Neural cell (in vitro differentiated cells): ENCODE measurements around the gene TRIM40.

ENCODE experiments used
- CTCF ChIP-seq: fragments of 450-650 bp; IDR thresholded peaks from 2 replicates; pipeline ENCODE4 v1.5.1; 2014; ENCODE audit warnings: antibody characterized with exemption, mild to moderate bottlenecking, moderate library complexity; ENCODE audit not compliant: poor library complexity, severe bottlenecking
- EP300 ChIP-seq: fragments of 450-650 bp; conservative IDR thresholded peaks from 2 replicates; pipeline ENCODE4 v1.6.1; 2014; ENCODE audit warnings: antibody characterized with exemption, mild to moderate bottlenecking, moderate library complexity; ENCODE audit not compliant: poor library complexity, severe bottlenecking
- MXI1 ChIP-seq: fragments of 450-650 bp; conservative IDR thresholded peaks from 2 replicates; pipeline ENCODE4 v1.6.1; 2014; ENCODE audit warnings: antibody characterized with exemption, mild to moderate bottlenecking; ENCODE audit not compliant: poor library complexity, severe bottlenecking
- POLR2AphosphoS5 ChIP-seq: IDR thresholded peaks from 2 replicates; pipeline ENCODE4 v1.6.1; 2012
- SMC3 ChIP-seq: fragments of 450-650 bp; conservative IDR thresholded peaks from 2 replicates; pipeline ENCODE4 v1.6.1; 2014; ENCODE audit warnings: antibody characterized with exemption, mild to moderate bottlenecking, moderate library complexity; ENCODE audit not compliant: poor library complexity
- TAF1 ChIP-seq: IDR thresholded peaks from 2 replicates; pipeline ENCODE4 v1.6.1; 2012; ENCODE audit warnings: low read depth
- TF ChIP-seq, protein P1 (sequence below): IDR thresholded peaks from 2 replicates; pipeline ENCODE4 v1.6.1; 2012; ENCODE audit warnings: borderline replicate concordance

DNA sequence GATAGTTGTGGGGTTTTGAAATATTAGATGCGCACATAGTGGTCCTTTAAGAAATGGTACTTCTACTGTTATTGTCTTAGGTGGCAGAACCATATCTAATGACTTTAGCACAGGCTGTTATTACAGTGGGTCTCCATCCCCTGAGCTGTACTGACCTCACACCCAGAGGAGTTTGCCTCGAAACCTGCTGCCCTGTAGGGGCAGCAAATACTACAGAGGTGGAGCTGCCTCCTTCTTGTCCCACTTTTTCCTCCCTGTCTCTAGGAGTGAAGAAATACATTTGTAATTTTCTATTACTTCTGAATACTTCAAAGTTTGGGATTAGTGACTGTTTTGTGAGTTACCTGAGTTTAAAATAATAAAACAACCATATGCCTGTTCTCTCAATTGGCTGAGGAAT is 31.3 kb upstream of the TRIM40 start:
- TF ChIP-seq CTCF (no peak), POLR2AphosphoS5 (no peak), SMC3 (no peak), MXI1 (no peak), TAF1 (no peak), EP300 (no peak)
- TF ChIP-seq, protein P1, sequence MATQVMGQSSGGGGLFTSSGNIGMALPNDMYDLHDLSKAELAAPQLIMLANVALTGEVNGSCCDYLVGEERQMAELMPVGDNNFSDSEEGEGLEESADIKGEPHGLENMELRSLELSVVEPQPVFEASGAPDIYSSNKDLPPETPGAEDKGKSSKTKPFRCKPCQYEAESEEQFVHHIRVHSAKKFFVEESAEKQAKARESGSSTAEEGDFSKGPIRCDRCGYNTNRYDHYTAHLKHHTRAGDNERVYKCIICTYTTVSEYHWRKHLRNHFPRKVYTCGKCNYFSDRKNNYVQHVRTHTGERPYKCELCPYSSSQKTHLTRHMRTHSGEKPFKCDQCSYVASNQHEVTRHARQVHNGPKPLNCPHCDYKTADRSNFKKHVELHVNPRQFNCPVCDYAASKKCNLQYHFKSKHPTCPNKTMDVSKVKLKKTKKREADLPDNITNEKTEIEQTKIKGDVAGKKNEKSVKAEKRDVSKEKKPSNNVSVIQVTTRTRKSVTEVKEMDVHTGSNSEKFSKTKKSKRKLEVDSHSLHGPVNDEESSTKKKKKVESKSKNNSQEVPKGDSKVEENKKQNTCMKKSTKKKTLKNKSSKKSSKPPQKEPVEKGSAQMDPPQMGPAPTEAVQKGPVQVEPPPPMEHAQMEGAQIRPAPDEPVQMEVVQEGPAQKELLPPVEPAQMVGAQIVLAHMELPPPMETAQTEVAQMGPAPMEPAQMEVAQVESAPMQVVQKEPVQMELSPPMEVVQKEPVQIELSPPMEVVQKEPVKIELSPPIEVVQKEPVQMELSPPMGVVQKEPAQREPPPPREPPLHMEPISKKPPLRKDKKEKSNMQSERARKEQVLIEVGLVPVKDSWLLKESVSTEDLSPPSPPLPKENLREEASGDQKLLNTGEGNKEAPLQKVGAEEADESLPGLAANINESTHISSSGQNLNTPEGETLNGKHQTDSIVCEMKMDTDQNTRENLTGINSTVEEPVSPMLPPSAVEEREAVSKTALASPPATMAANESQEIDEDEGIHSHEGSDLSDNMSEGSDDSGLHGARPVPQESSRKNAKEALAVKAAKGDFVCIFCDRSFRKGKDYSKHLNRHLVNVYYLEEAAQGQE, result no peak
